Muscle of arm (tissue), 12 donors: ENCODE measurements around the gene SSNA1. TPM values are rescaled to one million over a fixed set of nuclear protein-coding genes. Genes with fewer than 3 reads are reported as not detected.

Source experiments
- polyA plus RNA-seq, 12 donors: library from polyadenylated mRNA; unstranded; fragments of 120-200 nt; gene quantifications; one replicate each; pipeline ENCODE4 v1.2.1, GENCODE V29; 2013; ENCODE audit not compliant: insufficient read length in 12 of 12

SSNA1 gene
- polyA plus RNA-seq, 12 donors = 36.2 to 86.3 (median 45.8) TPM; not detected in 1

Other genes with a start within 250 kb of the SSNA1 start
- 10 to 100 TPM in 11 of 12 donors, not detected in 1; 26.2 to 46.7 (median 30.6) TPM for gene FBXW5, start 243.9 kb upstream of the SSNA1 start, polyA plus RNA-seq
- gene C8G, start 243.4 kb upstream of the SSNA1 start, polyA plus RNA-seq = 1 to 10 TPM in 1 of 12 donors, under 1 TPM in 7, not detected in 4; 0.27 to 1.2 (median 0.48) TPM
- gene LCN12, start 236.4 kb upstream of the SSNA1 start, polyA plus RNA-seq = 1 to 10 TPM in 5 of 12 donors, under 1 TPM in 4, not detected in 3; 0.23 to 1.4 (median 1.1) TPM
- gene PTGDS, start 211.2 kb upstream of the SSNA1 start, polyA plus RNA-seq = 10 to 100 TPM in 6 of 12 donors, 1 to 10 TPM in 4, not detected in 2; 5.3 to 30.3 (median 13.6) TPM
- gene LCNL1, start 205.7 kb upstream of the SSNA1 start, polyA plus RNA-seq = under 1 TPM in 10 of 12 donors, not detected in 2; 0.19 to 0.74 (median 0.54) TPM
- 10 to 100 TPM in 11 of 12 donors, not detected in 1; 15.5 to 51.6 (median 19.6) TPM for gene PAXX, start 196.3 kb upstream of the SSNA1 start, polyA plus RNA-seq
- 10 to 100 TPM in 1 of 12 donors, 1 to 10 TPM in 2, under 1 TPM in 6, not detected in 3; 0.23 to 26.6 (median 0.49) TPM for gene CLIC3, start 192.1 kb upstream of the SSNA1 start, polyA plus RNA-seq
- 10 to 100 TPM in 11 of 12 donors, not detected in 1; 10.1 to 28.9 (median 13.0) TPM for gene ABCA2, start 160.4 kb upstream of the SSNA1 start, polyA plus RNA-seq
- under 1 TPM in 3 of 12 donors, not detected in 9; 0.05 to 0.45 (median 0.08) TPM for gene FUT7, start 156.6 kb upstream of the SSNA1 start, polyA plus RNA-seq
- 10 to 100 TPM in 11 of 12 donors, not detected in 1; 26.6 to 48.0 (median 30.3) TPM for gene NPDC1, start 142.5 kb upstream of the SSNA1 start, polyA plus RNA-seq
- 10 to 100 TPM in 7 of 12 donors, 1 to 10 TPM in 4, not detected in 1; 8.6 to 21.8 (median 12.8) TPM for gene ENTPD2, start 134.6 kb upstream of the SSNA1 start, polyA plus RNA-seq
- 1 to 10 TPM in 11 of 12 donors, not detected in 1; 2.0 to 8.0 (median 3.3) TPM for gene SAPCD2, start 118.1 kb upstream of the SSNA1 start, polyA plus RNA-seq
- gene UAP1L1, start 111.2 kb upstream of the SSNA1 start, polyA plus RNA-seq = 1 to 10 TPM in 10 of 12 donors, not detected in 2; 1.4 to 3.8 (median 1.8) TPM
- 10 to 100 TPM in 11 of 12 donors, not detected in 1; 34.2 to 65.1 (median 37.7) TPM for gene MAN1B1, start 101.7 kb upstream of the SSNA1 start, polyA plus RNA-seq
- gene DPP7, start 73.9 kb upstream of the SSNA1 start, polyA plus RNA-seq = 10 to 100 TPM in 11 of 12 donors, not detected in 1; 16.7 to 86.0 (median 23.7) TPM
- gene GRIN1, start 49.5 kb upstream of the SSNA1 start, polyA plus RNA-seq = under 1 TPM in 4 of 12 donors, not detected in 8; 0.09 to 0.84 (median 0.14) TPM
- gene LRRC26, start 18.6 kb upstream of the SSNA1 start, polyA plus RNA-seq = not detected
- not detected for gene TMEM210, start 16.6 kb upstream of the SSNA1 start, polyA plus RNA-seq
- 10 to 100 TPM in 11 of 12 donors, not detected in 1; 21.1 to 36.5 (median 30.4) TPM for gene ANAPC2, start 116 bp upstream of the SSNA1 start, polyA plus RNA-seq
- gene TPRN, start 12.1 kb downstream of the SSNA1 start, polyA plus RNA-seq = 10 to 100 TPM in 2 of 12 donors, 1 to 10 TPM in 9, not detected in 1; 4.2 to 10.4 (median 7.9) TPM
- 10 to 100 TPM in 11 of 12 donors, not detected in 1; 20.7 to 39.2 (median 31.1) TPM for gene TMEM203, start 17.0 kb downstream of the SSNA1 start, polyA plus RNA-seq
- 10 to 100 TPM in 2 of 12 donors, 1 to 10 TPM in 9, not detected in 1; 4.9 to 13.3 (median 6.9) TPM for gene NDOR1, start 17.0 kb downstream of the SSNA1 start, polyA plus RNA-seq
- gene RNF208, start 33.6 kb downstream of the SSNA1 start, polyA plus RNA-seq = 1 to 10 TPM in 10 of 12 donors, not detected in 2; 1.7 to 7.1 (median 2.3) TPM
- gene CYSRT1, start 36.5 kb downstream of the SSNA1 start, polyA plus RNA-seq = 1 to 10 TPM in 9 of 12 donors, under 1 TPM in 1, not detected in 2; 0.91 to 3.2 (median 2.1) TPM
- 1 to 10 TPM in 7 of 12 donors, under 1 TPM in 3, not detected in 2; 0.66 to 2.9 (median 1.3) TPM for gene RNF224, start 38.8 kb downstream of the SSNA1 start, polyA plus RNA-seq
- 1 to 10 TPM in 6 of 12 donors, under 1 TPM in 4, not detected in 2; 0.43 to 1.6 (median 1.0) TPM for gene SLC34A3, start 42.2 kb downstream of the SSNA1 start, polyA plus RNA-seq
- 100 to 1,000 TPM in 11 of 12 donors, not detected in 1; 121 to 306 (median 157) TPM for gene TUBB4B, start 52.6 kb downstream of the SSNA1 start, polyA plus RNA-seq
- under 1 TPM in 6 of 12 donors, not detected in 6; 0.24 to 0.54 (median 0.30) TPM for gene STPG3, start 62.6 kb downstream of the SSNA1 start, polyA plus RNA-seq
- gene NELFB, start 66.7 kb downstream of the SSNA1 start, polyA plus RNA-seq = 10 to 100 TPM in 11 of 12 donors, not detected in 1; 31.1 to 52.0 (median 39.2) TPM
- gene TOR4A, start 89.0 kb downstream of the SSNA1 start, polyA plus RNA-seq = 10 to 100 TPM in 1 of 12 donors, 1 to 10 TPM in 10, not detected in 1; 3.5 to 14.8 (median 4.4) TPM
- 10 to 100 TPM in 2 of 12 donors, 1 to 10 TPM in 9, not detected in 1; 2.6 to 28.7 (median 4.3) TPM for gene NRARP, start 113.6 kb downstream of the SSNA1 start, polyA plus RNA-seq
- 10 to 100 TPM in 8 of 12 donors, 1 to 10 TPM in 3, not detected in 1; 6.7 to 21.6 (median 11.6) TPM for gene EXD3, start 234.5 kb downstream of the SSNA1 start, polyA plus RNA-seq
- 1 to 10 TPM in 10 of 12 donors, not detected in 2; 1.4 to 3.1 (median 2.4) TPM for gene NOXA1, start 234.7 kb downstream of the SSNA1 start, polyA plus RNA-seq